HAP-1 (cell line): ENCODE measurements around the gene CIT.
A peak's percentile ranks its signal among the peaks of the same experiment; 100 is the strongest.

ENCODE experiments used
- DNase-seq, 2 experiments: peaks; one replicate each; pipeline ENCODE4 v3.0.0-alpha.2; 2016 to 2020; ENCODE audit warnings: low spot score in 2 of 2
- H3K27me3 ChIP-seq: fragments of 250-450 bp; sonication (Bioruptor Pico); 2 replicates; pipeline ENCODE4 v1.5.1; 2020; ENCODE audit warnings: low read depth, mild to moderate bottlenecking, moderate library complexity
- H3K36me3 ChIP-seq: fragments of 250-450 bp; sonication (Bioruptor Pico); replicated peaks from 2 replicates; pipeline ENCODE4 v1.5.1; 2020; ENCODE audit warnings: mild to moderate bottlenecking
- H3K4me1 ChIP-seq: fragments of 250-450 bp; sonication (Bioruptor Pico); 2 replicates; pipeline ENCODE4 v1.5.1; 2020; ENCODE audit warnings: mild to moderate bottlenecking
- H3K4me3 ChIP-seq: fragments of 250-450 bp; sonication (Bioruptor Pico); 2 replicates; pipeline ENCODE4 v1.5.1; 2020; ENCODE audit warnings: mild to moderate bottlenecking, moderate library complexity
- H3K9me3 ChIP-seq: fragments of 250-450 bp; sonication (Bioruptor Pico); 2 replicates; pipeline ENCODE4 v1.5.1; 2020; ENCODE audit warnings: mild to moderate bottlenecking, moderate library complexity
- in situ Hi-C: fragments of 300-500 bp; cut with MboI; formaldehyde crosslinking; loops from 3 replicates; pipeline ENCODE4 v1.14.3; 2020; ENCODE audit warnings: low sequenced_read_pairs, inconsistent platforms, mixed read lengths

CIT gene

GRCh38 chr12:119676022-119676421 lies 201.1 kb downstream of the CIT start:
- Histone ChIP-seq H3K36me3 (peaks cover 86% of the 10 kb centered on the region), H3K27me3 (no peaks in the 10 kb centered on the region), H3K9me3 (no peaks in the 10 kb centered on the region), H3K4me3 (no peak overlapping the region), H3K4me1 (no peaks in the 10 kb centered on the region)
- in situ Hi-C loops, result no loop called here
- no peak for DNase-seq

- Histone ChIP-seq H3K36me3 (peaks cover 80% of the 10 kb centered on the region), H3K4me3 (no peak overlapping the region), H3K4me1 (no peaks in the 10 kb centered on the region), H3K9me3 (no peaks in the 10 kb centered on the region), H3K27me3 (no peaks in the 10 kb centered on the region)
- no peak for DNase-seq
- in situ Hi-C loops, result no loop called here
Measured at GRCh38 chr12:119674560-119674959, 202.6 kb downstream of the CIT start.

GRCh38 chr12:119673634-119674033 lies 203.5 kb downstream of the CIT start:
- Histone ChIP-seq H3K4me1 (no peaks in the 10 kb centered on the region), H3K36me3 (peaks cover 74% of the 10 kb centered on the region), H3K4me3 (no peak overlapping the region), H3K9me3 (no peaks in the 10 kb centered on the region), H3K27me3 (no peaks in the 10 kb centered on the region)
- no peak for DNase-seq
- in situ Hi-C loops, result no loop called here

- in situ Hi-C loops, result no loop called here
Measured at GRCh38 chr12:119672194-119672593, 204.9 kb downstream of the CIT start.

GRCh38 chr12:119671070-119671469 lies 206.1 kb downstream of the CIT start:
- in situ Hi-C loops, result no loop called here
- Histone ChIP-seq H3K27me3 (no peaks in the 10 kb centered on the region), H3K4me1 (0 out of 2 replicates have a peak, but pooled peaks cover 3% of the 10 kb centered on the region), H3K9me3 (no peaks in the 10 kb centered on the region), H3K4me3 (no peak overlapping the region), H3K36me3 (peaks cover 51% of the 10 kb centered on the region)
- DNase-seq, result no peak

More at GRCh38 chr12:119672194-119672593, 204.9 kb downstream of the CIT start:
- Histone ChIP-seq H3K27me3 (no peaks in the 10 kb centered on the region), H3K4me1 (0 out of 2 replicates have a peak, but pooled peaks cover 2% of the 10 kb centered on the region), H3K4me3 (no peak overlapping the region), H3K9me3 (no peaks in the 10 kb centered on the region), H3K36me3 (peaks cover 63% of the 10 kb centered on the region)
- DNase-seq, result no peak

- H3K9me3 ChIP-seq, result no peaks in the 10 kb centered on the region
- H3K36me3 ChIP-seq, result peaks cover 41% of the 10 kb centered on the region
- no peak for DNase-seq
- H3K27me3 ChIP-seq, result no peaks in the 10 kb centered on the region
- H3K4me1 ChIP-seq, result 0 out of 2 replicates have a peak, but pooled peaks cover 3% of the 10 kb centered on the region
- in situ Hi-C loops, result no loop called here
- no peak overlapping the region for H3K4me3 ChIP-seq
Measured at GRCh38 chr12:119669744-119670472, 207.2 kb downstream of the CIT start.

GRCh38 chr12:119668324-119668841 lies 208.7 kb downstream of the CIT start:
- Histone ChIP-seq H3K4me3 (peak overlapping the region; percentile 89), H3K36me3 (peaks cover 27% of the 10 kb centered on the region), H3K9me3 (no peaks in the 10 kb centered on the region), H3K4me1 (0 out of 2 replicates have a peak, but pooled peaks cover 3% of the 10 kb centered on the region), H3K27me3 (no peaks in the 10 kb centered on the region)
- no peak for DNase-seq
- in situ Hi-C loops, result no loop called here

- Histone ChIP-seq H3K27me3 (no peaks in the 10 kb centered on the region), H3K9me3 (no peaks in the 10 kb centered on the region), H3K4me3 (peak within 1 kb of the TSS; percentile 89), H3K4me1 (0 out of 2 replicates have a peak, but pooled peaks cover 3% of the 10 kb centered on the region), H3K36me3 (peaks cover 21% of the 10 kb centered on the region)
- in situ Hi-C loops, result no loop called here
- DNase-seq, result peak; percentile 95 to 97
Measured at GRCh38 chr12:119667577-119668323, 209.4 kb downstream of the CIT start, which contains the start of gene PRKAB1. Gene PRKAB1 (plus strand): TSS chr12:119668133. CDS start chr12:119668245, 112 bp downstream.

- in situ Hi-C loops, result no loop called here
- H3K27me3 ChIP-seq, result no peaks in the 10 kb centered on the region
- H3K36me3 ChIP-seq, result peaks cover 16% of the 10 kb centered on the region
- peak overlapping the region; percentile 89 for H3K4me3 ChIP-seq
- 0 out of 2 replicates have a peak, but pooled peaks cover 3% of the 10 kb centered on the region for H3K4me1 ChIP-seq
- DNase-seq, result no peak
- H3K9me3 ChIP-seq, result no peaks in the 10 kb centered on the region
Measured at GRCh38 chr12:119666900-119667576, 210.1 kb downstream of the CIT start.

- peaks cover 11% of the 10 kb centered on the region for H3K36me3 ChIP-seq
- DNase-seq, result no peak
- no peaks in the 10 kb centered on the region for H3K27me3 ChIP-seq
- no peaks in the 10 kb centered on the region for H3K9me3 ChIP-seq
- 0 out of 2 replicates have a peak, but pooled peaks cover 3% of the 10 kb centered on the region for H3K4me1 ChIP-seq
- in situ Hi-C loops, result no loop called here
- H3K4me3 ChIP-seq, result no peak overlapping the region
Measured at GRCh38 chr12:119666226-119666795, 210.8 kb downstream of the CIT start.

- no peak for DNase-seq
- no peaks in the 10 kb centered on the region for H3K27me3 ChIP-seq
- H3K36me3 ChIP-seq, result peaks cover 2% of the 10 kb centered on the region
- no peaks in the 10 kb centered on the region for H3K9me3 ChIP-seq
- no peak overlapping the region for H3K4me3 ChIP-seq
- 0 out of 2 replicates have a peak, but pooled peaks cover 3% of the 10 kb centered on the region for H3K4me1 ChIP-seq
- in situ Hi-C loops, result no loop called here
Measured at GRCh38 chr12:119665164-119665929, 211.8 kb downstream of the CIT start.

- Histone ChIP-seq H3K4me1 (0 out of 2 replicates have a peak, but pooled peaks cover 3% of the 10 kb centered on the region), H3K9me3 (no peaks in the 10 kb centered on the region), H3K27me3 (0 out of 2 replicates have a peak, but pooled peaks cover 4% of the 10 kb centered on the region), H3K36me3 (no peaks in the 10 kb centered on the region), H3K4me3 (no peak overlapping the region)
- in situ Hi-C loops, result no loop called here
- no peak for DNase-seq
Measured at GRCh38 chr12:119664642-119665041, 212.5 kb downstream of the CIT start.
